RWPE1 (cell line): ENCODE data around the gene DOCK8.

Source experiments
- CTCF ChIA-PET: fragments of 350-600 bp; sonication (Branson Sonifier 250); formaldehyde crosslinking; extraction: SDS; loops from one replicate; lab custom pipeline; 2021; lab: Yijun Ruan, JAX
- POLR2A ChIA-PET: fragments of 400-600 bp; formaldehyde crosslinking; extraction: SDS; loops from one replicate; lab custom pipeline; 2020; ENCODE audit warnings: antibody characterized with exemption; ENCODE audit not compliant: low non-redundant PET; lab: Yijun Ruan, JAX
- DNase-seq: peaks from one replicate; pipeline ENCODE4 v3.0.0; 2012; ENCODE audit warnings: low spot score
- H3K27ac ChIP-seq: fragments of 450-650 bp; 2 replicates; pipeline ENCODE4 v1.5.1; 2017
- TF ChIP-seq, protein P1 (sequence below): fragments of 450-650 bp; conservative IDR thresholded peaks from 2 replicates; pipeline ENCODE4 v1.5.1; 2017; ENCODE audit warnings: low read depth, mild to moderate bottlenecking

DOCK8 gene

DNA sequence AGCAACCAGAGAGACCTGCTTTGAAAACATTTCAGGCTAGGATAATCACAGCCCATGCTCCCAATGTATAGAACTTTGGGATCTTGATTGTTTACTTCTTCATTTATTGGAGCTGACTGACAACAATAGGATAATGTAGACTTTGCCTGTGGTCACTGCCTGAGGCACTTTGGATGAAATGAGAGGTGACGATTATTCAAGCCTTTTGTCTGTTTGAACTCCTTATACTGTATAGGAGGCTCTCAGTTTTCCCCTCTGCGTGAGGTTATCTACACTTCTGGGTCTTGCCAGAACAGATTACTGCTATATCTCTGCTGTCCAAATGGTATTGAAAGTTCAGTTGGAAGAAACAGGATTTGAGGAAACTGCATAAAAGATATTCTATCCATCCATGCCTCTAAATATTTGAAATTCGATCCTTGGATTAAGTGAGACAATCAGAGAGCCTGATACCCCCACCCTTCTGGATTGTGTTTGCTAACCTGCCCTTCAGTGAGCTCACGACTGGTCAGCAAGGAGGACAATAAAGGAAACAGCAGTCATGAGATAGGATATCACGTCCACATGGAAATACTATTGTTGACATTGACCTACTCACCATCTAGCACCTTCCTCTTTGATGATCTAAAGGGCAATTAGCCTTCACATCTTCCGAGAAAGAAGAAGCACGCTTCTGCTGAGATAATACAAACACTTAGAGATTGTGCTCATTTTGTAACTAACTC, 98.1 kb downstream of the DOCK8 start:
- TF ChIP-seq, protein P1, sequence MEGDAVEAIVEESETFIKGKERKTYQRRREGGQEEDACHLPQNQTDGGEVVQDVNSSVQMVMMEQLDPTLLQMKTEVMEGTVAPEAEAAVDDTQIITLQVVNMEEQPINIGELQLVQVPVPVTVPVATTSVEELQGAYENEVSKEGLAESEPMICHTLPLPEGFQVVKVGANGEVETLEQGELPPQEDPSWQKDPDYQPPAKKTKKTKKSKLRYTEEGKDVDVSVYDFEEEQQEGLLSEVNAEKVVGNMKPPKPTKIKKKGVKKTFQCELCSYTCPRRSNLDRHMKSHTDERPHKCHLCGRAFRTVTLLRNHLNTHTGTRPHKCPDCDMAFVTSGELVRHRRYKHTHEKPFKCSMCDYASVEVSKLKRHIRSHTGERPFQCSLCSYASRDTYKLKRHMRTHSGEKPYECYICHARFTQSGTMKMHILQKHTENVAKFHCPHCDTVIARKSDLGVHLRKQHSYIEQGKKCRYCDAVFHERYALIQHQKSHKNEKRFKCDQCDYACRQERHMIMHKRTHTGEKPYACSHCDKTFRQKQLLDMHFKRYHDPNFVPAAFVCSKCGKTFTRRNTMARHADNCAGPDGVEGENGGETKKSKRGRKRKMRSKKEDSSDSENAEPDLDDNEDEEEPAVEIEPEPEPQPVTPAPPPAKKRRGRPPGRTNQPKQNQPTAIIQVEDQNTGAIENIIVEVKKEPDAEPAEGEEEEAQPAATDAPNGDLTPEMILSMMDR, result no peak
- POLR2A ChIA-PET, result no interaction called here
- no peak for DNase-seq
- H3K27ac ChIP-seq, result no peak overlapping the region
- CTCF ChIA-PET, result no interaction called here

DNA sequence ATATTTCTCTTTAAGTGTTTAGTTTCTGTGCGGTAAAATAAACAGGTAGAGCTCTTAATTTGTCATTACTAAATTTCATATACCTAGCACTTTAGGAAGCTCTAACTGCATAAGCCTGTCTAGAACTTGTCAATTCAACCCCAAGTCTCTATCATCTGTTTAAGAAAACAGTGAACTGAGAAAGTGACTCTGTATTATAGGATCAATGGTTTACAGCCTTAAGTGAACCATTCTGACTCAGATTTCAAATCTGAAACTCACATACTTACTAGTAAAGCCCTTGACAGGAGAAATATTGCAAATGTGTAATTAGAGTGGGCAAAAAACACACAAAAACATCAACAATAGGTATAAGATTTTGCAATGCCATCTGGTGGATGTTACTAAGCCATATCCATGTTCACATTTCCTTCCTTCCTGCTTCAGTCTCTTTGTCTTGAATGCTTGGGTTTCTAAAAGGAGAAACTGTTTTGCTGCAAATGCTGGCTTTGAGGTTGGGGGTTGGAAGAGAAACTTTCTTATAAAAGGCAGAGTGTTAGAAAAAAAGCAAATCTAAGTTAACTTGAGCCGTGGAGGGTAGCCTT, 101.8 kb downstream of the DOCK8 start:
- DNase-seq, result no peak
- CTCF ChIA-PET, result interaction anchor here (0.7 kb wide), 1 partner anchor 29 kb away, joined by 4 read pairs; no protein-coding TSS in a partner anchor
- H3K27ac ChIP-seq, result no peak overlapping the region
- TF ChIP-seq, protein P1, result no peak
- POLR2A ChIA-PET, result no interaction called here

DNA sequence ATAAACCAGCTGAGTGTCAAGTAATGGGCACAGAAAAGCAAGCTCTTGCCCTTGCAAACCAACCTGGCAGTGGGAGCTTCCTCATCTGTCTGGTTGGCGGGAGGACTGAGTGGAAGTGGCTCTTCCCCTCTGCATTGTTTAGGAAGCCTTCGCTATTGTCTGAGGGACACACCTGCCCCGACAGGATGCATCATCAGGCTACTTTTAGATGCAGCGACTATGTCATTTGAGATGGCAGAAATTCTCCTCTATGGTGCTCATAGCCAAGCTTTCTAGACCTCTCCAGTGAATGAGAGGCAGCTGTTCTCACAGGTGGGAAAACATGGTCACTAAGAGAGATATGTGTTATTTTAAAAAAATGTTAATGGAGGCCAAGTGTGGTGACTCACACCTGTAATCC, 104.0 kb downstream of the DOCK8 start:
- no peak for DNase-seq
- TF ChIP-seq, protein P1, result no peak
- POLR2A ChIA-PET, result no interaction called here
- H3K27ac ChIP-seq, result no peak overlapping the region
- CTCF ChIA-PET, result no interaction called here

DNA sequence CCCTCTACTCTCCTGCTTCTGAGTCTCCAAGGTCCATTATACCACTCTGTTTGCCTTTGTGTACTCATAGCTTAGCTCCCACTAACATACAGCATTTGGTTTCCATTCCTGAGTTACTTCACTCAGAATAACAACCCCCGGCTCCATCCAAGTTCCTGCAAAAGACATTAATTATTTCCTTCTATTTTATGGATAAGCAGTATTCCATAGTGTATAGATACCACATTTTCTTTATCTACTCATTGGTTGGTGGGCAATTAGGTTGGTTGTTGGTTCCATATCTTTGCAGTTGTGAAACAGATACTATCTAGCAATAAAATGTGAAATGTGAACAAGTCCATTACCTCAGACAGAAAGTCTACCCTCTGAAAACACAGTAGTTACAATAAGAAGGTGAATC, 110.3 kb downstream of the DOCK8 start:
- CTCF ChIA-PET, result no interaction called here
- TF ChIP-seq, protein P1, result no peak
- no peak overlapping the region for H3K27ac ChIP-seq
- no peak for DNase-seq
- POLR2A ChIA-PET, result no interaction called here

DNA sequence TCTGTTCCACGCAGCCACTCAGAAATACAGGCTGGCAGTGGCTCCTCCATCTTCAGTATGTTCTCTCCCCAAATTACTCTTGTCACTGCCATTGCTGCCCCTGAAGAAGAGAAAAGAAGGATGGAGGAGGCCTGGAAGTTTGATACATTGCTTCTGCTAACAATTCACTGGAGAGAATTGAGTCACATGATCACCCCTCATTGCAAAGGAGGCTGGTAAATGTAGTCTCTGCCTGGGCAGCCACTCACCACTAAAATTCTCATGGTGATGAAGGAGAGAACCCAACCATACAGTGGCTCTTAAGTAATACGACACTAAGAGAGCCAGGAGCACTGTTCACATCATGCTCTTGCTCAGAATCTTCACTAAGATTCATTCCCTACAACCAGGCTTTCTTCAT, 112.0 kb downstream of the DOCK8 start:
- TF ChIP-seq, protein P1, result no peak
- no peak overlapping the region for H3K27ac ChIP-seq
- ChIA-PET POLR2A (no interaction called here), CTCF (no interaction called here)
- no peak for DNase-seq

DNA sequence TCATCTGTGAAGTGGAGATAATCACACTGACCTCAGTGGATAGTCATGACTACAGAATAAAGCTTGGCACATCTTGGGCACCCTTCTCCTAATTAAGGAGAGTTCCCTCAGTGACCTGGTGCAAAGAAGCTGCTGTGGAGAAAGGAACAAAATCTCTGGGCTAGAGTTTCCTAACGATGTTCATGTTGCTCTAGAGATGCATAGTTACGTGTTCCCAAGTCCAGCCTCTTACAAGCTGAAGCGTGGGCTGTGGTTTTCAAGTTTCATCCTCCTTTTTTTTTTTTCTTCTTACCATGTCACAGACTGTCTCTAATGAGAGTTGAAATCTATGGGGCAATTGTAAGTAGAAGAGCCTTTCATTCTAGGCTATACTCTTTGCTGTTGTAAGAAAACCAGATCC, 113.8 kb downstream of the DOCK8 start:
- DNase-seq, result no peak
- ChIA-PET POLR2A (no interaction called here), CTCF (no interaction called here)
- TF ChIP-seq, protein P1, result no peak
- H3K27ac ChIP-seq, result no peak overlapping the region
